HepG2 (cell line): ENCODE results near the gene AHCYL1. TPM values are rescaled to one million over a fixed set of nuclear protein-coding genes. Genes with fewer than 3 reads are reported as not detected.

ENCODE experiments used
- E2F1 ChIP-seq: sonication (generic); formaldehyde crosslinking; IDR thresholded peaks from 2 replicates; pipeline ENCODE4 v1.5.0; 2020; ENCODE audit warnings: missing genetic modification reagents
- GABPB1 ChIP-seq: IDR thresholded peaks from 2 replicates; pipeline ENCODE4 v1.6.1; 2016; ENCODE audit warnings: mild to moderate bottlenecking, missing genetic modification reagents, moderate library complexity, missing compliant biosample characterization
- GPBP1L1 ChIP-seq: sonication (generic); formaldehyde crosslinking; IDR thresholded peaks from 2 replicates; pipeline ENCODE4 v1.5.0; 2020; ENCODE audit warnings: mild to moderate bottlenecking, missing genetic modification reagents
- KAT7 ChIP-seq: IDR thresholded peaks from 2 replicates; pipeline ENCODE4 v1.6.1; 2018; ENCODE audit warnings: borderline replicate concordance, missing compliant biosample characterization
- MTA1 ChIP-seq: sonication (generic); formaldehyde crosslinking; IDR thresholded peaks from 2 replicates; pipeline ENCODE4 v1.4.0; 2020; ENCODE audit warnings: missing genetic modification reagents, mild to moderate bottlenecking, borderline replicate concordance
- RARA ChIP-seq: IDR thresholded peaks from 2 replicates; pipeline ENCODE4 v1.6.1; 2016; ENCODE audit warnings: missing genetic modification reagents, missing compliant biosample characterization
- RBM39 ChIP-seq: fragments of 200-400 bp; formaldehyde crosslinking; IDR thresholded peaks from one replicate; pipeline ENCODE4 v1.6.1; 2018; ENCODE audit warnings: antibody characterized with exemption, mild to moderate bottlenecking, low read depth, low read length; ENCODE audit not compliant: poor library complexity, severe bottlenecking
- TFE3 ChIP-seq: IDR thresholded peaks from 2 replicates; pipeline ENCODE4 v1.6.1; 2016
- ZFP82 ChIP-seq: sonication (generic); formaldehyde crosslinking; IDR thresholded peaks from 2 replicates; pipeline ENCODE4 v1.5.1; 2020; ENCODE audit warnings: mild to moderate bottlenecking, missing genetic modification reagents, borderline replicate concordance
- ZNF17 ChIP-seq: sonication (generic); formaldehyde crosslinking; IDR thresholded peaks from 2 replicates; pipeline ENCODE4 v1.5.0; 2020; ENCODE audit warnings: mild to moderate bottlenecking, missing genetic modification reagents
- ZNF605 ChIP-seq: sonication (generic); formaldehyde crosslinking; IDR thresholded peaks from 2 replicates; pipeline ENCODE4 v1.8.0; 2022; ENCODE audit warnings: mild to moderate bottlenecking, missing genetic modification reagents
- ZNF775 ChIP-seq: sonication (generic); formaldehyde crosslinking; IDR thresholded peaks from 2 replicates; pipeline ENCODE4 v1.4.0; 2020; ENCODE audit warnings: missing genetic modification reagents, mild to moderate bottlenecking, moderate library complexity, borderline replicate concordance
- ZNF780A ChIP-seq: sonication (generic); formaldehyde crosslinking; IDR thresholded peaks from 2 replicates; pipeline ENCODE4 v1.8.0; 2022; ENCODE audit warnings: mild to moderate bottlenecking, missing genetic modification reagents, moderate library complexity
- ZSCAN25 ChIP-seq: sonication (generic); formaldehyde crosslinking; IDR thresholded peaks from 2 replicates; pipeline ENCODE4 v1.8.0; 2022; ENCODE audit warnings: mild to moderate bottlenecking, missing genetic modification reagents
- polyA plus RNA-seq, 8 experiments: library from polyadenylated mRNA; depleted of rRNA in 3 of 8; stranded (reverse) in 7 of 8; unstranded in 1 of 8; fragments of >200 nt; fragmentation: Illumina TruSeq in 4 of 8; extraction: Trizol in 4 of 8; gene quantifications; 2 replicates each; pipeline versions ENCODE4 v1.2.1 to v1.2.3, GENCODE V29; 2011 to 2016; ENCODE audit warnings: low read depth in 4 of 8, missing spikeins in 1 of 8, mixed read lengths in 1 of 8; ENCODE audit not compliant: insufficient read depth in 1 of 8
- total RNA-seq, 5 experiments: library from RNA; depleted of rRNA; stranded (reverse); fragments of >200 nt; fragmentation: Illumina TruSeq; extraction: Trizol; gene quantifications; 2 replicates each; pipeline ENCODE4 v1.2.3, GENCODE V29; 2016; ENCODE audit warnings: low read depth in 1 of 5
- TF ChIP-seq, protein P1 (sequence below): fragments of 450-650 bp; IDR thresholded peaks from 2 replicates; pipeline ENCODE4 v1.6.1; 2017

Gene AHCYL1
- total and polyA plus RNA-seq, 2 of the 13 experiments (the other 11 are each of a cell fraction or from before 2014, with no cell fraction given), result 40.9 to 76.3 TPM

DNA sequence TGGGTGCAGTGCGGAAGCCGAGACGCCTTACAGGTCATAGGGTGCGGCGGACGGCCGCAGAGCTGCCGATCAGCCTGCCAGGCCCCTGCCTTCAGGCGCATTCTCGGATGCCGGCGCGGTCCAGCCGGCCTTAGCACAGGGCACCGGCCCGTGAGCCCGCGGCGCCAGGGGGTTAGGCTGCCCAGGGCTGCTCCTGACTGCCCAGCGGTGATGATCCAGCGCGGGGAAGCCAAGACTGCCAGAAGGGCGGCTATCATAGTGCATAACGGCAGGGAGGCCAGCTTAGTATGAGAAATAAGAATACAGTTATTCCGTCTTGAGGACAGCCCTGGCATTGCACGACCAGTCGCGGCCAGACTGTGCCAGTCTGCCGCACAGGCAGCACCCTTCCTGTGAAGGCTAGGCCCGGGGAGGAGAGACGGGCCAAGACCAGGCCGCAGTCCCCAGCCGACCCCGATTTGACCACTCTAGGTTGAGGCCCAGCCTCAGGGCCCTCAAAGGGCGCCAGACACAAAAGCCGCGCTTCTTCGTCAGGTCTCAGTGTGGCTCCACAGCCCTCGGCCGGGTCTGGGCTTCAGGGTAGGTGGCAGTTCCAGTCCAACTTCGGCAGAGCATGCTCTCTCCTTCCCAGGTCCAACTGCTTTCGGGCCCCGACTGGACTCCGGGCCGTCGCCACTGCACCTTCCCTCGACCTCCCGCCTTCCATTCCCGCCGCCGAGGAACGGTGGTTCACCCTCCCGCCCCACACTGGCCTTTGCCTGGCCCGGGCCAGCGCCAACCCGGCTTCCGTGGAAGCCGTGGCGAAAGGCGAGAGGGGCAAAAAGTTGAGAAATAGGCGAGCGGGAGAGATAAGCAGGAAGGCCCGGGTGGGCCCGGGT lies 85.1 kb downstream of the AHCYL1 start (continued):
- no peak for TF ChIP-seq TFE3 (CRISPR knock-in tag)
- TF ChIP-seq ZNF775, result no peak
- TF ChIP-seq GABPB1 (CRISPR knock-in tag), result no peak
- TF ChIP-seq ZNF17, result no peak
- no peak for TF ChIP-seq ZNF605 (CRISPR knock-in tag)
- TF ChIP-seq KAT7, result no peak
- no peak for TF ChIP-seq E2F1 (CRISPR knock-in tag)
- TF ChIP-seq GPBP1L1 (CRISPR knock-in tag), result no peak
- TF ChIP-seq RARA (CRISPR knock-in tag), result no peak
- no peak for TF ChIP-seq ZFP82 (CRISPR knock-in tag)
- TF ChIP-seq ZSCAN25, result no peak
- TF ChIP-seq, protein P1, sequence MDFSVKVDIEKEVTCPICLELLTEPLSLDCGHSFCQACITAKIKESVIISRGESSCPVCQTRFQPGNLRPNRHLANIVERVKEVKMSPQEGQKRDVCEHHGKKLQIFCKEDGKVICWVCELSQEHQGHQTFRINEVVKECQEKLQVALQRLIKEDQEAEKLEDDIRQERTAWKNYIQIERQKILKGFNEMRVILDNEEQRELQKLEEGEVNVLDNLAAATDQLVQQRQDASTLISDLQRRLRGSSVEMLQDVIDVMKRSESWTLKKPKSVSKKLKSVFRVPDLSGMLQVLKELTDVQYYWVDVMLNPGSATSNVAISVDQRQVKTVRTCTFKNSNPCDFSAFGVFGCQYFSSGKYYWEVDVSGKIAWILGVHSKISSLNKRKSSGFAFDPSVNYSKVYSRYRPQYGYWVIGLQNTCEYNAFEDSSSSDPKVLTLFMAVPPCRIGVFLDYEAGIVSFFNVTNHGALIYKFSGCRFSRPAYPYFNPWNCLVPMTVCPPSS, result no peak
- TF ChIP-seq ZNF780A, result no peak
- TF ChIP-seq MTA1 (CRISPR knock-in tag), result no peak
- no peak for TF ChIP-seq RBM39
